GM18870 (cell line): ENCODE measurements around the gene BCAS1.

ENCODE experiments used
- ATAC-seq: cut with Tn5 transposase; IDR thresholded peaks from one replicate; pipeline ENCODE4 v1.9.1; 2021; ENCODE audit warnings: moderate library complexity; ENCODE audit not compliant: unreplicated experiment

The BCAS1 gene

DNA sequence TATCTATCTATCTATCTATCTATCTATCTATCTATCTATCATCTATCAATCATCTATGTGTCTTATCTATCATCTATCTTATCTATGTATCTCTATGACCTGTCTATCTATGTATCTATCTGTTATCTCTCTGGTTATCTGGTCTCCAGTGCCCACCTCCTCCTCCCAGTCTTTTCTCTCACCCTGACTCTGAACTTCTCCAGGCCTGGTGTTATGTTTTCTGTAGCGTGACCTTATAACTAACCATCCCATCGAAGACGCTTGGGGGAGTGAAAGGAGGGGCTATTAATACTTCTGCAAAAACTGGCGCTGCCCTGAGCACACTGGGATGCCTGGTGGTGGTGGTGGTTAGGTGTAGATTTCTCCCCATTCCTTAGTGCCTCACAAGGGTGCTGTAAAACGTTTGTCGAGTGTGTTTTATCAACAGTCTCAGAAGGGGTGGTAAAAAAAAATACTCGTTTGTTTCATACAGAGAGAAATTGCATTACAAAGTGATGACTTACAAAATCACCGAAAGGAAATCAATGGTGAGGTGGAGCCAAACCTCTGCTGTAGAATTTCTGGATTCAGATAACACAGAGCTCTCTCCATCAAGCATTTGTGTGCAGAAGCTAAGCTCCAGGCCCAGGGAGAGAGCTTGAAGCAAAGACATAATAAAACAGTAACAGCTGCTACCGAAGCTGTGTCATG, 156.2 kb downstream of the BCAS1 start:
- ATAC-seq, result no peak

DNA sequence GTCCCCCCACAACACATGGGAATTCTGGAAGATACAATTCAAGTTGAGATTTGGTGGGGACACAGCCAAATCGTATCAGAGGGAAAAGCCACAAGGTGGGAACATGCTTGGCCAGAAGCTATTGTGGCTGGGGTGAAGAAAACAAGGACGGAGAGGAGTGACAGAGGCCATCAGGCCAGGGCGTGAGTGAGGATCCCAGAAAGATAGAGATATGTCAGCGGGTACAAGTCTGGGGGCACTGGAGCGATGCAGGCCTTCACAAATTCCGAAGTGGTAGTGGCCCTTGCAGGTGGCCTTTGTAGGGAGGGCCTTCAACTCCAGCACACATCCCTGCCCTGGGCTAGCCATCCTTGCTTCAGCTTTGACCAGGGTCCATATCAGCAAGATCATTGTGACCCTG, 159.1 kb downstream of the BCAS1 start:
- no peak for ATAC-seq

- ATAC-seq, result no peak
These were observed 159.9 kb downstream of the BCAS1 start for GRCh38 chr20:53910351-53911002.

GRCh38 chr20:53907968-53908751, 162.2 kb downstream of the BCAS1 start:
- no peak for ATAC-seq

DNA sequence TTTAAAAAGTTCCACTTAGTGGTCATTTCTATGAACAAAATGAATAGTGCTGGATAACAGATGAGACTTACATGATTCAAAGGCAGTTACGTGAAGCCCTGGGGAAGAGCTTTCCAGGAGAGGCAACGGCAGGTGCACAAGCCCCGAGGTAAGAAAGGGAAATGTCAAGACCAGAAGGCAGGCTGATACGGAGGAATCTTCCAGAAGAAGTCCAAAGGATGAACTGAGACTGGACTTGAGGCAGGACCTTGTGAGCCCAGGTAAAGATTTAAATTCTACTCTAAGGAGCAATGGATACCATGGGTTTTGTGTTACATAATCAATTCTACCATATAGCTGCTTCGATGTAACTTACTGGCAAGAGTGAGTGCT, 164.6 kb downstream of the BCAS1 start:
- ATAC-seq, result no peak

DNA sequence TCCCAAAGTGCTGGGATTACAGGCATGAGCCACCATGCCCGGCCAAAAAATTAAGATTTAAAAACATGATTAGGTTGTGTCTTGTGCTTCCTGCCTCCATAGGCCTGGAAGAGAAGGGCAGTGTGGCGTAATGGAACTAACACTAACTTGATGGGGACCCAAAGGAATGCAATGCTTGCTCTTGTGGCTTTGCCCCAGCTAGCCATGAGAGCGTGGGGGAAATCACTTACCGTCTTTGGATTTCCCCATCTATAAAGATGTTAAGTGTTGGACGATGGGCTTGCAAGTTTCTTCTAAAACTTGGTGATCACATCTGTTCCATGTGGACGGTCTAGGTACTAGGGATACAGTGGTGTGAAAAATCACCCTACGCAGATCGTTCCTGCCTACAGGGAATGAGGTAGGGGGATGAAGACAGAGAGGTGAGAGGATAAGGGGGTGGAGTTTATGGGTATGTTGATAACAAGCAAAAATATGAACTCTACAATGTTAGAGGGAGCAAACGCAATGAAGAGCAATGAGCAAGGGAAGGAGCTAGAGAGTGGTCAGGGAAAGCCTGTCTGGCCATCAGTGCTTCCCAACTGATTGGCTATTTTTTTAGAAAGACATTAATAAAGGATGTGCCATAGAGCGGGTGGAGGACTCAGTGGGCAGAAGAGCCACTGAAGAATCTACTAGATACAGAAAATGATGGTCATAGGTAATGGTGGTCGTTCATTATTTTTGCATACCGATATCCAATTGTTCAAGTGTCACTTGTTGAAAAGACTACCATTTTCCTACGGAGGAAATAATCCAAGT, 165.2 kb downstream of the BCAS1 start:
- no peak for ATAC-seq

DNA sequence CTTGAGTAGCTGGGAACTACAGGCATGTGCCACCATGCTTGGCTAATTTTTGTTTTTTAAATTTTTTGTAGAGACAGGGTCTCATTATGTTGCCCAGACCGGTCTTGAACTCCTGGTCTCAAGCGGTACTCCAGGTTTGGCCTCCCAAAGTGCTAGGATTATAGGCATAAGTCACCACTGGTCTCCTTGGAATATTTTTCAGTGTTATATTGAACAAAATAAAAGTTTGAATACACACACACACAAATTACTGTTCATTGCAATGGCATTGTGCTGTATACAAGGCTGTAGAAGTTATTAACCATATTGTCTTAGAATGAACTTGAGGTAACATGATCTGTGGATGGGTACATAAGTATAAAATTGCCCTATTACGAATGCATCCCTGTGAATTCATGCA, 166.1 kb downstream of the BCAS1 start:
- no peak for ATAC-seq

- no peak for ATAC-seq
These were observed 166.8 kb downstream of the BCAS1 start for GRCh38 chr20:53903652-53903987.

GRCh38 chr20:53902968-53903651, 167.3 kb downstream of the BCAS1 start:
- no peak for ATAC-seq

DNA sequence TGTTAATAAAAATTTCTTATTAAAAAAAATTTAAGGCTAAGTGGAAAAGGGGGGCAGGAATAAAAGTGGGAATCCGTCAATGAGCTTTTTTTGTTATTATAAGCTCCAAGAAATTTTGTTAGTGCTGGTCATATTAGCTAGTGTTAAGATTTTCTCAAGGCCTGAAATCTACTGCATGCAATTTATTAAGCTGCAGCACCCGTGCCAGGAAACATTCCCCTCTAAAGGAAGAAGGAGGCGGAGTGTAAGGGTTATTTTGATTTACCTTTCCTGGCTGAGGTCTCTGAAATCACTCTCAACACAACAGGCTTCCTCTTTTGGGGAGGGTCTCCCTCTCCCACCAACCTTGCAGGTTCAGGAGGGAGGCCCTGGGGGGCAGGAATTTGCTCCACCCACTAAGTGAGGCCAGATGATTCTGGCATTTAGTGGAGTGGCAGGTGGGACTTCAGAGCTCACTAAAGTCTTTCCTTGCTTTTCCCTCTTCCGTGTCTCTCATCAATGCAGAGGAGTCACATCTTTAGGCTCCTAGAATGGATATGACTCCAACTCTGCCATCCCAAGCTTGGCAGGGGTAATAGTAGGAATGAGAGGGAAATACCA, 168.8 kb downstream of the BCAS1 start:
- ATAC-seq, result no peak

DNA sequence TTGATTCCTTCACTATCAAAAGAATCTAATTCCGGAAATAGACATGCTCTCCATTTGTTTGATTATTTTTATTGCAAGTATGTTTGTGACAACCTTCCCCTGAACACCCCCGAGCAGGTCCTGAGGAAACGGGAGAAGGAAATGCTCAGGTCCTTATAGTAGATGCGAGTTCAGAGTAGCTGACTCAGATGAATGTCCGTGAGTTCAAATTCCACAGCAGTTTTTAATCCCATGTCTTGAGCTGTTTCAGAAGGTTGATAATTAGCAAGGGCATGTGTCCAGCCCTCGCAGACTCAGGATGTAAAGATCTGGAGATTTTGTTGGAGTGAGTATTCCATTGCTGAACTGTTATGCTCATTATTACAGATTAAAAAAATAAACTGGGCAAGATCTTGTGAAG, 169.3 kb downstream of the BCAS1 start:
- ATAC-seq, result no peak

DNA sequence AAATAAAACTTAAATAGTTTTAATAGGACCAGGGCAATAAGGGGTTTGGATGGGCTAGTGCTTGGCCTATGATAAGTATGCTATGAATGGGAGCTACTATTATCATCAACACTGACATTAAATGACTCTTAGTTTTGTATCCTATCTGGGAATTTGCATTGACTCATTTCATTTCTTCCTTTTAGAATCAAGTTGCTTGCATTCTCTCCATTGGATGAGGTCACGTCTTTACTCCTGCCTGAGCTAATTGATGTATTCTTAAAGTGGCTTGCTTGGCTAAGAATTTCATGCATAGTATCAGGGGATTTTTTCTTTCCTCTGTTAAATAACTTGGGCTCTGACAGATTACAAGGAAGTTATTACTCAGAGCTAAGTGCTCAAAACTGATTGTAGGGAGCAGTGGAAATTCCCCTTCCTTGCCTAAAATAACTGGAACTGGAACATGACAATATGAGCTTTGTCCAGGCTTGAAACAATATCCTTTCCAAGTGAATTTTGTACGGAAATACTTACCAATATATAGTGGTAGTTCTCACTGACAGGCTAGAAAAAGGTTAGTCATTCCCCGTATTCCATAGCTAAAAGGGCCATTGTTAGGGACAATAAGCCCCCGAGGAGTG, 169.9 kb downstream of the BCAS1 start:
- peak; percentile 42 for ATAC-seq

- ATAC-seq, result peak; percentile 61
These were observed 170.8 kb downstream of the BCAS1 start for GRCh38 chr20:53899351-53900167.

DNA sequence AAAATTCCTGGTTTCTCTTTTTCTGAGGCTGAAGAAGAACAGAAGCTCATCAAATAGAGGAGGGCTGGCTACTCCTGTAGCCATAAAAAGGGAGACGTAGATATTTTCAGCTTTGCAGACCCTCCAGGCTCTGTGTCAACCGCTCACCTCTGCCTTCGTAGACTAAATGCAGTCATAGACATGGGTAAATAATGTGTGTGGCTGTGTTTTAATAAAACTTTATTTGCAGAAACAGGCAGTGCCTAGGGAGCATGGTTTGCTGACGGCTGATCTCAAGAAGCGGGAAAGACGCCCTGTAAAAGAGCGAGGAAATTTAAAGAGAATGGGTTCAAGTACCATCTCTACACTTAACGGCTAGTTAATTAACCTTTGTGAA, 171.8 kb downstream of the BCAS1 start:
- ATAC-seq, result no peak

DNA sequence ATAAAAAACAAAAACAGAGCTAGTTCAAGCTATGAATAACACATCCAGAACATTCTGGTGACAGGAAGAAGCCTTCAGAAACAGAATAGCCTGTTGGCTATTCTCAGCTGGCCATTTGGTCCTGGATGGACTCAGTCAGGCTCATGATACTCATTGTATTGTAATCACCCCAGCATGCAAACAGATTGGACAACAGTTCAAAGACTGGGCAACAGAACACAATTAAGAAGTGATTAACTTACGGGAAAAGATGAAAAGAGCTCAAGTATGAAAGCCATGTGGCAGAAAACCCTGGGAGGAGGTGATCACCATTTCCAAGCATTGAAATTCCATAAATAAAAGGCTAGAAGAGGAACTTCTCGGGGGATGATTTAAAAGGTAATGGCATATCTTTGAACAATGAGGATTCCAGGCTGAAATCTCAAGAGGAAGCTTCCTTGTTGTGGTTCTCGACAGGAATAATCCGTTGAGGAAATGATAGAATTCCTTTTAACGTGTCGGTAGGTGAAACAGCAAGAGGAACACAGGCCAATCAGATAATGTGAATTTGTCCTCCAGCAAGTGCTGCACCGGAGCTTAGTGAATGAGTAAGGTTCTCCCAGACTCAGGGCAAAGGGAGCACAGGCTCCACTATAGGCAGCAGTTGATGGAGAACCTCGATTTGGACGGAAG, 172.4 kb downstream of the BCAS1 start:
- ATAC-seq, result no peak

GRCh38 chr20:53896647-53897046, 173.7 kb downstream of the BCAS1 start:
- no peak for ATAC-seq

DNA sequence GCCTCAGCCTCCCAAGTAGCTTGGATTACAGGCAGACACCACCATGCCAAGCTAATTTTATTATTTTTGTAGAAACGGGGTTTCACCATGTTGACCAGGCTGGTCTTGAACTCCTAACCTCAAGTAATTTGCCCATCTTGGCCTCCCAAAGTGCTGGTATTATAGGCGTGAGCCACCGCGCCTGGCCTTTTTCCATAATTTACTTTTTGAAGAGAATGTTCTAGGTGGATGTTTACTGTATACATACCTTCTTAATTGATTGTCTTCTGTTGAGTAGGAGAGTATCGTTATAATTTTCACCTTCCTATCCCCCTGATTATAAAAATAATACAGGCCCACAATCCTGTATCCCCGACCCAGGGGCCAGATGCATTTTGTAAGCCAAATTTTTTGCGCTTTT, 174.4 kb downstream of the BCAS1 start:
- no peak for ATAC-seq

DNA sequence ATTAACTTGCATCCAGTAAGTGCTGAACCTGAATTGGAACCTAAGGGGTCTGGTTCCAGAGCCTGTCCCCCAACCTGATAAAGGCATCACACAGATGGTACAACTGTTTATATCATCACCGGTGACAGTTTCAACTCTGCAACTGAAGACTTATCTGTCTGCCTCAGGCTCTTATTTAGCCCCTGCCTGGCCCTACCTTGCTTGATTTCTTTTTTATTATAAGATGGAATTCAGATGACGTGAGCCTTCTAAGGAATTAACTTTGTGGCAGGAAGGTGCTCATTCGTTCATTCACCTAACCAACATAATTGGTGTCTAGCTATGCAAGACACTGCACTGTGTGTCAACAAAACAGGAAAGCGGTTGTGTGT, 175.0 kb downstream of the BCAS1 start:
- no peak for ATAC-seq
